GM19438 (cell line): ENCODE data around the gene BAG3.
A peak's percentile ranks its signal among the peaks of the same experiment; 100 is the strongest.
"Not testable (repeated sequence)": the region's sequence is repeated elsewhere in the genome, so short reads cannot be mapped to it uniquely, and the experiment has no call there.

Experiments used
- ATAC-seq: cut with Tn5 transposase; IDR thresholded peaks from one replicate; pipeline ENCODE4 v1.9.1; 2021; ENCODE audit warnings: low read depth; ENCODE audit not compliant: unreplicated experiment

Gene BAG3

DNA sequence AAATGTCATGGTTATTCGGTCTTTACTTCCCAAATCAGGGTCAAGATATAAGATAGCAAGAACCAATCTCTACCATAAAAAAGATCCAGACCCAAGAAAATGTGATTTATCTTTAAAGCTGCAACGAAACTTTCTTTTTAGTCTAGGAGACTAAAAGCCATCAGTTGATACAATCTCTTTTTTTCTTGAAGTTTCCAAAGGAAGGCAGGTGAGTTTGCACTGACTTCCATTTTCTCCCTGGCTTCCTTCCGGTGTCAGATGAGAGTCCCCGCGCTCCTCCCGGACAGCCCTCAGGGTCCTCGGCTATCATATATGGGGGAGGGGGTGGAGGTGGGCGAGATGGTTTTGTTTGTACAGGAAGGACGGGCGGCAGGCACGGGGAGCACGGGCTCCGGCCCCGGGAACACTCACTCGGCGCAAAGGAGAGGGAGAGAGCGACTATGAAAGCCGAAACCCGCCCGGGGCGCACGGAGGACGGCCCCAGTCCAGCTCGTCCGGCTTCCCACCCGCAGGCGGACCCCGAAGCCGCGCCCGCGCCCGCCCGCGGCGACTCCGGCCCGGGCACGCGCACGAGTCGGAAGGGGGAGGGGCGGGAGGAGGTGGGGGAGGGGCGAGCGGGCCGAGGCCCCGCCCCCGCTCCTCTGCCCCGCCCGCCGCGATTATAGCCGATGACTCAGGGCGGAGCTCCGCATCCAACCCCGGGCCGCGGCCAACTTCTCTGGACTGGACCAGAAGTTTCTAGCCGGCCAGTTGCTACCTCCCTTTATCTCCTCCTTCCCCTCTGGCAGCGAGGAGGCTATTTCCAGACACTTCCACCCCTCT, at the start of gene BAG3:
TSS of gene BAG3 (plus strand) at position 689 of the 822 bp plus-strand sequence. CDS start 296 bp downstream, outside the sequence.
- peak; percentile 71 for ATAC-seq

- no peak for ATAC-seq
Measured at GRCh38 chr10:119602241-119603095, 48.7 kb upstream of the BAG3 start.

DNA sequence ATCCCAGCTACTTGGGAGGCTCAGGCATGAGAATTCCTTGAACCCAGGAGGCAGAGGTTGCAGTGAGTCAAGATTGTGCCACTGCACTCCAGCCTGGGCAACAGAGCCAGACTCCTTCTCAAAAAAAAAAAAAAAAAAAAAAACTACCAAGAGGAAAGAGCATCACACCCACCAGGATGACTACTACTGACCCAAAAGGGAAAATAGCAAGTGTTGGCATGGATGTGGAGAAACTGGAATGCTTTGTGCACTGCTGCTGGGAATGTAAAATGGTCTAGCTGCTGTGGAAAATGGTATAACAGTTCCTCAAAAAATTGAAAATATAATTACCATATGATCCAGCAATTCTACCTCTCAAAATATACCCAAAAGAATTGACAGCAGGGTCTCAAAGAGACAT, 46.7 kb upstream of the BAG3 start:
- no peak for ATAC-seq

DNA sequence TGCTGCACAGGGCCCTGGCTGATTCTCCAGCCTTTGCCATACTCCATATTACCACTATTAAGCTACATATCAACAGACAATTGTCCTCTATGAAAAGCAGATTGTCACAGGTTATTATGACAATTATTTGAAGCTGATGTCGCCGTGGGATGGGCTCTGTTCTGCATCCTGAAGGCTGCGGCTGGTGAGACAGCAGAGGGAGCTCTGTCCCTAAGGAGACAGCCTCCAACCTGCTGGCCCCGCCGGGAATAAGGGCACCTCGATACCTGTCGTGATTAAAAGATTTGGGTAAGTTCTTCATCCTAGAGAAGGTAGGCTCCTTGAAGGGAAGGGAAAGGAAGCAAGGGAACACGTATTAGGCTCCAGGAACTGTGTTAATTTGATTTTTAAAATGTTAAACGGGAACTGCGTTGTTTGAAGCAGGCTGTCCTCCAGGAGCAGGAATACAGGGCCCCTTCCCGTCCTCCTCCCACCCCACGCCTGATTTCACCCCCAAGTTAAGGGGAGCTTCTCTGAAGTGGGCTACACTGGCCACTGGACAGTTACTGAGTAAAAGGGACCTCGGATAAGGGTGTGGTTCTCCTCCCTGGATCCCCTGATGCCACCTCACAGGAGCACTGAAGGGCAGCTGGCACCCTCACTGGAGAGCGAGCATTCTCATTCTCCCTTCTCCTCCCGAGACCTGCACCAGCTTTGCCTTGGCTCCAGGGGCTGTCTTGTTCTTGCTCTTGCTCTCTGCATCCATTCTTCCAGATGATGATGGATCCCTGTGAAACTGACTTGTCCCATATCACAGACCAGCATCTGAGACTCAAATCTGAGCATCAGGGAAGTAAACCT, 42.6 kb upstream of the BAG3 start:
- ATAC-seq, result no peak

GRCh38 chr10:119609516-119609915, 41.7 kb upstream of the BAG3 start:
- ATAC-seq, result no peak

DNA sequence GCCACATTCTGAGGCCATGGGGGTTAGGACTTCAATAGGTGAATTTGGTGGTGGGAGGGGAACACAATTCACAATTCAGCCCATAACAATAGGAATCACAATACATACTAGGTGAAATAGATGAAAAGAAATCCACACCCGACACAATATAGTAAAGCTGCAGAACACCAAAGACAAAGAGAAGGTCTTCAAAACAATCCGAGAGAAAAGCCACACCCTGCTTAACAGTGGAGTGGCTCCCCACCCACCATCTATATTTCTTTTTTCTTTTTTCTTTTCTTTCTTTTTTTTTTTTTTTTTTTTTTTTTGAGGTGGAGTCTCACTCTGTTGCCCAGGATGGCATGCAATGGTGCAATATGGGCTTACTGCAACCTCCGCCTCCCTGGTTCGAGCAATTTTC, 39.7 kb upstream of the BAG3 start:
- ATAC-seq, result no peak

- no peak for ATAC-seq
Measured at GRCh38 chr10:119613741-119614140, 37.4 kb upstream of the BAG3 start.

- ATAC-seq, result no peak
Measured at GRCh38 chr10:119614686-119615085, 36.5 kb upstream of the BAG3 start.

GRCh38 chr10:119616882-119617570, 34.2 kb upstream of the BAG3 start:
- no peak for ATAC-seq

GRCh38 chr10:119619215-119619614, 32.0 kb upstream of the BAG3 start:
- no peak for ATAC-seq

DNA sequence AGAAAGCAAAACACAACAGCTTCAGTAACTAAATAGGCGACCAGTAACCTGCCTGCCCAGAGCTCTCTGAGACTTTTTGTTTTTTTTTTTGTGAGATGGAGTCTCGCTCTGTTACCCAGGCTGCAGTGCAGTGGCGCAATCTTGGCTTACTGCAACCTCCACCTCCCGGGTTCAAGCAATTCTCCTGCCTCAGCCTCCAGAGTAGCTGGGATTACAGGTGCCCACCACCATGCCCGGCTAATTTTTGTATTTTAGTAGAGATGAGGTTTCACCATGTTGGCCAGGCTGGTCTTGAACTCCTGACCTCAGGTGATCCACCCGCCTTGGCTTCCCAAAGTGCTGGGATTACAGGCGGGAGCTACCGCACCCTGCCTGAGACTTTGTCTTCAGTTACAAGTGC, 31.4 kb upstream of the BAG3 start:
- not testable (repeated sequence) for ATAC-seq

DNA sequence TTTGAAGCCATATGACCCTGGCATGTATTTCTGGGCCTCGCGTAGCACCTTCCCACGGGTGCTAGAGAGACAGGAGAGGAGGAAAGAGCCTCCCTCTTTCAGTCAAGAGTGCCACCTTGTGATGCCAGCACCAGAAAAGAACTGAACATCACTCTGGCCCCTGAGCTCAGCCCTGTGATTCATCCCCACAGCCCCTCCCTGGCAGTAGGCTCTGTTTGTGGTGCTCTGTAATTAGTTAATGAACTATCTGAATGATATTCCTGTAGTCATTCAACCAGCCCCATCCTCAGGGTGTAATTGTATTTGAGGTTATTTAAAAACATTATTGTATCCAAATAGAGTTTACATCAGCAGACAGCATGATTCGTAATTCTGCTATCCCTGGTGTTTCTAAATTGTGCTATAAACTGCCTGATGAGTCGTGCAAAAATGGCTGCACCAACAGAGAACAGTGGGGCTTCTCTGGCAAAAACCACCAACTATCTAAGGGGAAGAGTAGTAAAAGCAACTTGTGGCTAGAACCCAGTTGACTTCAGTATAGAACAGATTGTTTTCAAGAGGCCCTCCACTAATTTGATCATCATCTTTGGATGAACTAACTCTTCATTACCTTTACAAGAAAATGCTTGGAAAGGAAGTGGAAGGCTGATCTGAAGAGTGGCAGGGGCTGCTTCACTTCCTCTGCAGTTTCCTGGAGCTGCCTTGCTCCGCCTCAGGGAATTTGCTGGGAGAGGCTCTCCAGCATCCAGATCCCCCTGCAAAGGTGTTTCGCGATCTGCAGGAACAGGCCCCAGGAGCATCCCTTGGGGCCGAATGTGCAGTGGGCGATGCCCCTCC, 30.7 kb upstream of the BAG3 start:
- no peak for ATAC-seq

GRCh38 chr10:119621078-119621384, 30.1 kb upstream of the BAG3 start:
- no peak for ATAC-seq

DNA sequence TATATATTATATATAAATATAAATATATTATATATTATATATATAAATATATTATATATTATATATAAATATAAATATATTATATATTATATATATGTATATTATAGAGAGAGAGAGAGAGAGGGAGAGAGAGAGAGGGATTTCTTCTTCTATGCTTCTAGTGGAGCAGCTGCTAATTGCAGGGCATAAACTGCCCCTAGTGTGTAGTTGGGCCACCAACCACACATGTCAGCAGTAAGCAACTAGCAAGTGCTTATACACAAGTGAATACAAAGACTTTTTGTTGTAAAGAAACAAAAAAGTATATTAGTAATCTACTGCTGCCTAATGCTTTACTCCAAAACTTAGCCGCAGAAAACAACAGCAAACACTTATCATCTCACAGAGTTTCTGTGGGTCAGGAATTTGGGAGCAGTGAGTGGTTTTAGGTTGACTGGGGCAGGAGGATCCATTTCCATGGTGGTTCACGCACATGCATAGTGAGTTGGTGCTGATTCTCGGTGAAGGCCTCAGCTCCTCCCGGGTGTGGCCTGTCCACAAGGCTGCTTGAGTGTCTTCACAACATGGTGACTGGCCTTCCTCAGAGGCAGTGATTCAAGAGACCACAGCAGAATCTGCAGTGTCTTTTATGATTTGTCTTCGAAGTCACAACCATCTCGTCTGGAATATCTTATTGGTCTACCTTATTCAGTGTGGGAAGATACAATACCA, 25.5 kb upstream of the BAG3 start:
- ATAC-seq, result no peak

DNA sequence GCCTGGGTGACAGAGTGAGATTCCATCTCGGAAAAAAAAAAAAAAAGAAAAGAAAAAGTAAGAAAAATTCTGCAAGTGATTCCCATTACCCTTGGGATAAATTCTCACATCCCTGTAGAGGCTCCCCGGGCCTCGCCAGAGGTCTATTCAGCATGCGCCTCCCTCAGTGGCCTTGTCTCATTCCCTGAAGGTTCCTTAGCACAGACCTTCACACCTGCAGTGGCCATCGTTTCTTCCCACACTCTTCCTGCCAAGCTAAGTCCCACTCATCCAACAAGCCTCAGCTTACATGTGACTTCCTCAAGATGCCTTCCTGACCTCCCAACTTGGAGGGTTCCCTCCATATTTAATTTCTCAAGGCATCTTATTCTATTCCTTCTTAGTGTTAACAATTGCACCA, 20.9 kb upstream of the BAG3 start:
- no peak for ATAC-seq

- no peak for ATAC-seq
Measured at GRCh38 chr10:119633538-119634218, 17.5 kb upstream of the BAG3 start.

DNA sequence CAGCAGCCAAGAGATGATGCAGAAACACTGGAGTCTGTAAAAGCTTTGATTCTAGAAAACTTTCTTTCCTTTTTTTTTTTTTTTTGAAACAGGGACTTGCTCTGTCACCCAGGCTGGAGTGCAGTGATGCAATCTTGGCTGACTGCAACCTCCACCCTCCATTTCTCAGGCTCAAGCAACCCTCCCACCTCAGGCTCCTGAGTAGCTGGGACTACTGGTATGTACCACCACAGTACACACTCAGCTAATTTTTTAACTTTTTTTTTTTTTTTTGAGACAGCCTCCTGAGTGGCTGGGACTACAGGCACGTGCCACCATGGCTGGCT, 17.0 kb upstream of the BAG3 start:
- ATAC-seq, result no peak

DNA sequence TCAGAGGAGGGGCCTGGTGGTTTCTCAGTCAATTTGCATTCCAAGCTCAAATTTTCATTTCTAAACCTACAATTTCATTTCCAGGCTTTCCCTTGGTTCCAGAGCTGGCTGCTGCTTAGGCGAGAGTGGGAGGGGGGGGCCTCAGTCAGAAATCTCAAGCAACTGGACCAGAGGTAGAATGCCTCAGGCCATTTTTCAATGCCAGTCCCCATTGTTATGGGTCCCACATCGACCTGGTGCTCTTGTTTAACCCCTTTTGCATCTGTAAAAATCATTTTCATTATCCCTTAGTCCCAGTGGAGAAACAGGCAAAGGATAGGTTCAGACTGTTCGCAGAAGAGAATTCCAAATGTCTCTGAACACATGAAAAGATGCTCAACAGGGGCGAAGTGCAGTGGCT, 13.5 kb upstream of the BAG3 start:
- no peak for ATAC-seq

GRCh38 chr10:119638982-119639381, 12.2 kb upstream of the BAG3 start:
- no peak for ATAC-seq
